Measurements from ENCODE around the gene PLPP3.
A peak's percentile ranks its signal among the peaks of the same experiment; 100 is the strongest.

Gene PLPP3

GRCh38 chr1:56501888-56502287, 77.5 kb downstream of the PLPP3 start:
- no peak for DNase-seq

DNA sequence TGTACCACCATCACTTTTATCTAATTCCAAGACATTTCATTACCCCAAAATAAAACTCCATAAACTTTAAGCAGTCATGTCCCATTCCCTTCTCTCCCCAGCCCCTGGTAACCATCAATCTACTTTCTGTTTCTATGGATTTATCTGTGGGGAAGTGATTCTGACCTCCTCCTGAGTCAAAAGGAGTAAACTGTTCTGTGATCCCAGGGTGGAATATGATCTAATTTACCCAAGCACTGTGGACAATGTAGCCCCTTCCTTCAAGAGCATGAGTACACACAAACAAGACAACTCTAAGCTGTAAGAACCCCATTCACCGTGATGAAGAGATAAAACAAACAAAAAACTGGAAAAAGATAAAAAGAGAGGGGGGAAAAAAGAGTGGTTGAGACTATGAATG, 77.9 kb downstream of the PLPP3 start:
- no peak for DNase-seq

- no peak for DNase-seq
These were observed 82.3 kb downstream of the PLPP3 start for GRCh38 chr1:56496821-56497772.

- no peak for DNase-seq
These were observed 83.2 kb downstream of the PLPP3 start for GRCh38 chr1:56496158-56496557.

GRCh38 chr1:56495538-56495937, 83.8 kb downstream of the PLPP3 start:
- no peak for DNase-seq

DNA sequence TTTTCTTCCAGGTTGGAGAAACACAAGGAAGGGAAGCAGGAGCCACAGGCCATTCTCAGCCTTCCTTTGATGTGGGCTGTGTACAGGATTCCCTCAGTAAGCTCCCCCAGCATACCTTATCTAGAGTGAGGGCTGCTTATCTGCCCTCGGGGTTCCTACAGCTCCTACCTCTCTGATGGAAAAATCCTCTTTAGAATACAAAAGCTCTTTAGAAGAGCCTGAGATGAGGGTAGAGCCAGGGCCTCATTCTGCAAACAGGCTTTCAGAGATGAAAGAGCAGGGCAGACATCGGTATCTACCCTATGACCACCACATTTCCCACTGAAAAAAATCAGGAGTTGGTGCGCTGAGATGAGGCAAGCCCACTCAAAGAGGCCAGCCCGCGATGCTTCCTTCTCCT, 85.1 kb downstream of the PLPP3 start:
- no peak for DNase-seq

- no peak for DNase-seq
These were observed 85.5 kb downstream of the PLPP3 start for GRCh38 chr1:56493826-56494225.

DNA sequence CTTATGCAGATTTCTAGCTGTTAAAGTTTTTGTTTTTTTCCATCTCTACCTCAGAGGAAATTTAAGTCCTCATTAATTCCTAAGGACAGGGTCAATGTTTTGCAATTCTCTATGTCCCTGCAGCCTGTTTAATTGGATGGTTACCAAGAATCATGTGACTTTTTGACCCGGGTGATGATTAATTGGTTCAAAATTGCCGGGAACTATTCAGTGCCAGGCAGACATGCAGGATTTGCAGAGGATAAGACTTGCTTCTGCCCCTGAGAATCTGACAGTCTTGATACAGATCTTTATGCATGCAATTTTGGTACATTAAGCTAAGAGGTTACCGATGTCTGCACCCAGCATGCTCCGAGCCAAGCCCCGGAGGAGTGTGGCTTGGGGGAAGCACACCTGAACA, 87.9 kb downstream of the PLPP3 start:
- DNase-seq: no peak

- no peak for DNase-seq
These were observed 88.7 kb downstream of the PLPP3 start for GRCh38 chr1:56490619-56491018.

GRCh38 chr1:56489695-56490094, 89.7 kb downstream of the PLPP3 start:
- DNase-seq: no peak

- DNase-seq: no peak
These were observed 94.7 kb downstream of the PLPP3 start for GRCh38 chr1:56484695-56485094.

DNA sequence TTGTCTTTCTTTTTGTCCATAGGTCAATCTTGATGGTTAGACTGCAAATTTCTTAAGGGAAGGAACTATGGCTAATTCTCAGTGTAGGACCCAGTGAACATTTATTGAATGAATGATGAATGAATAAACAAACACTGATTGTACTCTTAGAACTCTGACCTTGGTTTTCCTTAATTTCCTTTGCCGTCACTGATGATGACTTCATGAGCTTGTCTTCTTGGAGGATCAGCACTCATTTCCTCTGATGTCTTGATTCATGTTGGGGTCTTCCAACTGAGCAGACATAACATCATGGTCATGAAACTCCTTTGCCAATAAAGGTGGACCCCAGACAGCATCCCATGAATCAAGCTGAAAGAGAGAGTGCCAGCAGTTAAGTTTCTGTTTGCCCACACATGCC, 96.3 kb downstream of the PLPP3 start:
- no peak for DNase-seq

GRCh38 chr1:56482486-56482885, 96.9 kb downstream of the PLPP3 start:
- DNase-seq: no peak

DNA sequence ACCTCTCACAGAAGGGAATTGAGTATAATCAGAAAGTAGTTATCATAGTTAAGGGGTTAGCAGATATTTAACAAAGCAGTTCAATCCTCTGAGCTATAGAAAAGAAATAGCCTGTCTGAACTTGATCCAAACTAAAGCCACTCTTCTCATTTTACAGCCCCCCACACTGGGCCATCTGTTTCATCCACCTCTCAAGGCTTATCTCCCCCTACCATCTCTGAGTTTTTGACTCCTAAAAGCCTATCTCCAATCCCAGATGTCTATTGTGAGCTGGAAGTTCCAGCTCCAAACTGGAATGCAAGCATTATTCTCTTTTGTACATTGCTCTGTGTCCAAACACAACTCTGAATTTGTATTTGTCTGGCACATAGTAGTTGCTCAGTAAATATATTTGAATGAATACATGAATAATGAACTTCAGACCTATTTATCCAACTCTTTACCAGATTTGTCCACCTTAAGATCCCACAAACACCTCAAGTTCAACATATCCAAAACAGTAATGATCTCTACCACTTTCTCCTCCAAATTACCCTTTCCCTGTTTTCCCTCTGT, 98.1 kb downstream of the PLPP3 start:
- no peak for DNase-seq

DNA sequence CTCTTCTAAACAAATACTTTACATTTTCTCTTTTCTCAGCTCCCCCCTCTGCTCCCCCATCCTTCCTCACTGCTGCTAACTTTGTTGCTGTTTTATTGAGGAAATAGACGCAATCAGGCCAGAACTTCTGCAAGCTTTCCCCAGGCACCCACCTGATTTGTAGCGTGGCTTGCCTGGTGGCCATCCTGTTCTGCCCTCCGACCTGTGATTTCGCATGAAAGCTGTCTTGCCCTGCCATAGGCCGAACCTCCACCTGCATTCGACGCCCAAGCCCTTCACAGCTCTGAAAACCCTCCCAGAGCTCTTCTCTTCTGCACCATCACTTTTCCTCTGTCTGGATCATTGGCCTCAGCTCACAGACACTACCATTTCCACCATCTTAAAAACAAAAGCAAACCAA, 100.6 kb downstream of the PLPP3 start:
- no peak for DNase-seq

GRCh38 chr1:56477164-56478111, 101.9 kb downstream of the PLPP3 start:
- peak; percentile 79 for DNase-seq

- DNase-seq: no peak
These were observed 105.6 kb downstream of the PLPP3 start for GRCh38 chr1:56473582-56474270.

GRCh38 chr1:56472860-56473259, 106.5 kb downstream of the PLPP3 start:
- DNase-seq: no peak

DNA sequence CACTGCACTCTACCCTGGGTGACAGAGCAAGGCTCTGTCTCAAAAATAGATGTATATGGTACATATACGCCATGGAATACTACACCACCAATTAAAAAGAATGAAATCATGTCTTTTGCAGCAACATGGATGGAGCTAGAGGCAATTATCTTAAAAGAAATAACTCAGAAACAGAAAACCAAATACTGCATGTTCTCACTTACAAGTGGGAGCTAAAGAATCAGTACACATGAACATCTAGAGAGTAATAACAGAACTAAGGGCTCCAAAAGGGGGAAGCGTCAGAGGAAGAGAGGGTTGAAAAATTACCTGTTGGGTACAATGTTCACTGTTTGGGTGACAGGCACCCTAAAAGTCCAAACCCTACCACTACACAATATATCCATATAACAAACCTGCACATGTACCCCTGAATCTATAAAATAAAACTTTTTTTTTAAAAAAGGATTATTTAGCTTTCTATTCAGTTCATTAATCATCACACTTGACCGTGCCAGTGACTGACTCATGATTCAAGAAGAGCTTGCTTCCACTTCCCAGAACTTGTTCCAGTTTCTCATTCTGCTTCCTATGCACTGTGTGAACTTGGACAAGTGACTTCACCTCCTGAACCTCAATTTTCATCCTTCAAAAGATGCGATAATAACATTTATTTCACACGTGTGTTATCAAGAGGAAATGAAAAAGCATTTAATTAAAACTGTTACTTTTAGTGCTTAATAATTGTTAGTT, 109.6 kb downstream of the PLPP3 start:
- no peak for DNase-seq

DNA sequence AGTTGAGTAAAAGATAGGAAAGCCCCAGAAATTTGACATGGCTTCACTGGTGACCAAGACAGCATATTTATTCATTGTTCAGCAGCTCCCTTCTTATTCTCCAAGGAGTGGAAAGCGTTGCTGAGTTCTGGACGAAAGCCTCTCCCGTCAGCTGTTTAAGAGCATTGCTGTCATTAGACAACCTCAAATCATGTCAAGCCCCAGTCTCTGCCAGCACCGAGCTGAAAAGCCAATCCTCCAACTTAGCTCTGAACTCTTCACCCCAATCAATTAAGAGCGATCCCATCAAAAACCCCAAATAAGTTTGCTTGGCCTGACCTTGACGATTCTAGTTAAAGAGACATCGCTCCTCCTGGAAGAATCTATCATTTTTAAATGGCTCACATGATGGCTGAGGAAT, 110.8 kb downstream of the PLPP3 start:
- no peak for DNase-seq

- DNase-seq: no peak
These were observed 112.8 kb downstream of the PLPP3 start for GRCh38 chr1:56466538-56466937.

- DNase-seq: no peak
These were observed 115.1 kb downstream of the PLPP3 start for GRCh38 chr1:56464294-56464693.
